ENCODE results near the gene RMRP.
"Not testable (repeated sequence)": the region's sequence is repeated elsewhere in the genome, so short reads cannot be mapped to it uniquely, and the experiment has no call there.

The RMRP gene

GRCh38 chr9:35616681-35617459 lies 40.9 kb downstream of the RMRP start:
- no peaks in the 10 kb centered on the region for H3K36me3 ChIP-seq (ENCODE audit: control insufficient read depth, insufficient read depth, low read length)
- peak; percentile 53 to 72 (median 68) for DNase-seq
- H3K27me3 ChIP-seq (replicated peaks; ENCODE audit: control insufficient read depth, insufficient read depth, low read length, poor library complexity, severe bottlenecking), result no peaks in the 10 kb centered on the region
- peak overlapping the region; percentile 44 for H3K27ac ChIP-seq (ENCODE audit: insufficient read depth, low read length, poor library complexity, severe bottlenecking)
- peak overlapping the region; percentile 60 for H3K4me3 ChIP-seq (ENCODE audit: insufficient read depth, low read depth, low read length, poor library complexity, severe bottlenecking)
- peaks cover 26% of the 10 kb centered on the region for H3K4me1 ChIP-seq (ENCODE audit: control insufficient read depth, insufficient read depth, low read length, poor library complexity, severe bottlenecking)
- no peaks in the 10 kb centered on the region for H3K9me3 ChIP-seq (ENCODE audit: control insufficient read depth, low read length)

- peak overlapping the region; percentile 60 for H3K4me3 ChIP-seq (ENCODE audit: insufficient read depth, low read depth, low read length, poor library complexity, severe bottlenecking)
- H3K36me3 ChIP-seq (ENCODE audit: control insufficient read depth, insufficient read depth, low read length), result no peaks in the 10 kb centered on the region
- H3K27ac ChIP-seq (ENCODE audit: insufficient read depth, low read length, poor library complexity, severe bottlenecking), result peak overlapping the region; percentile 44
- H3K27me3 ChIP-seq (replicated peaks; ENCODE audit: control insufficient read depth, insufficient read depth, low read length, poor library complexity, severe bottlenecking), result no peaks in the 10 kb centered on the region
- H3K9me3 ChIP-seq (ENCODE audit: control insufficient read depth, low read length), result no peaks in the 10 kb centered on the region
- DNase-seq, result no peak
- peaks cover 26% of the 10 kb centered on the region for H3K4me1 ChIP-seq (ENCODE audit: control insufficient read depth, insufficient read depth, low read length, poor library complexity, severe bottlenecking)
Observed at GRCh38 chr9:35615981-35616680, 41.7 kb downstream of the RMRP start.

DNA sequence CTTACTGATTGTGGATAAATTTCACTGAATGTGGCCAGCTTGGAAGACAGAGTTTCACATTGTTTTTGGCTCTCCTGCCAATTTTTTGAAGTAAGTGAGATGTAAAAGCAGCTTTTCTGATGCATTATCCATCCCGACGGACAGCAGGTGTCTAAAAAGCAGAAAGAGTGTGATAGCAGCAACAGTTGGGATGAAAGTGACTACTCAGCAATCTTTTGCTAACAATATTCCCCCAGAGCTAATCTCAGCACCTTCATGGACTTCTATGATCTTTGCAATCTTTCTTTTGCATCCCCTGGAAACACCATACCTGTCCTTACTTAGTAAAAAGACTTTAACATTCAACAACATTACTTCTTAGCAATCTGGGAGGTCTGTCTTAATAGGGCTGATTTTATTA lies 45.0 kb downstream of the RMRP start:
- Histone ChIP-seq H3K27ac (ENCODE audit: insufficient read depth, low read length, poor library complexity, severe bottlenecking) (no peak overlapping the region), H3K27me3 (replicated peaks; ENCODE audit: control insufficient read depth, insufficient read depth, low read length, poor library complexity, severe bottlenecking) (no peaks in the 10 kb centered on the region), H3K9me3 (ENCODE audit: control insufficient read depth, low read length) (no peaks in the 10 kb centered on the region), H3K4me3 (ENCODE audit: insufficient read depth, low read depth, low read length, poor library complexity, severe bottlenecking) (no peak overlapping the region), H3K36me3 (ENCODE audit: control insufficient read depth, insufficient read depth, low read length) (peaks cover 22% of the 10 kb centered on the region), H3K4me1 (ENCODE audit: control insufficient read depth, insufficient read depth, low read length, poor library complexity, severe bottlenecking) (peaks cover 15% of the 10 kb centered on the region)
- no peak for DNase-seq

GRCh38 chr9:35612066-35612465 lies 45.8 kb downstream of the RMRP start:
- not testable (repeated sequence) for H3K4me3 ChIP-seq (ENCODE audit: insufficient read depth, low read depth, low read length, poor library complexity, severe bottlenecking); DNase-seq; H3K27me3 ChIP-seq (replicated peaks; ENCODE audit: control insufficient read depth, insufficient read depth, low read length, poor library complexity, severe bottlenecking); H3K27ac ChIP-seq (ENCODE audit: insufficient read depth, low read length, poor library complexity, severe bottlenecking); H3K4me1 ChIP-seq (ENCODE audit: control insufficient read depth, insufficient read depth, low read length, poor library complexity, severe bottlenecking); H3K9me3 ChIP-seq (ENCODE audit: control insufficient read depth, low read length)
- H3K36me3 ChIP-seq (ENCODE audit: control insufficient read depth, insufficient read depth, low read length), result peaks cover 23% of the 10 kb centered on the region

GRCh38 chr9:35611230-35611797 lies 46.5 kb downstream of the RMRP start:
- peak in 2 of 3 donors; percentile 22 to 27 for DNase-seq
- Histone ChIP-seq H3K4me1 (ENCODE audit: control insufficient read depth, insufficient read depth, low read length, poor library complexity, severe bottlenecking) (peaks cover 6% of the 10 kb centered on the region), H3K27ac (ENCODE audit: insufficient read depth, low read length, poor library complexity, severe bottlenecking) (no peak overlapping the region), H3K27me3 (replicated peaks; ENCODE audit: control insufficient read depth, insufficient read depth, low read length, poor library complexity, severe bottlenecking) (no peaks in the 10 kb centered on the region), H3K36me3 (ENCODE audit: control insufficient read depth, insufficient read depth, low read length) (peaks cover 23% of the 10 kb centered on the region), H3K9me3 (ENCODE audit: control insufficient read depth, low read length) (no peaks in the 10 kb centered on the region), H3K4me3 (ENCODE audit: insufficient read depth, low read depth, low read length, poor library complexity, severe bottlenecking) (no peak overlapping the region)

DNA sequence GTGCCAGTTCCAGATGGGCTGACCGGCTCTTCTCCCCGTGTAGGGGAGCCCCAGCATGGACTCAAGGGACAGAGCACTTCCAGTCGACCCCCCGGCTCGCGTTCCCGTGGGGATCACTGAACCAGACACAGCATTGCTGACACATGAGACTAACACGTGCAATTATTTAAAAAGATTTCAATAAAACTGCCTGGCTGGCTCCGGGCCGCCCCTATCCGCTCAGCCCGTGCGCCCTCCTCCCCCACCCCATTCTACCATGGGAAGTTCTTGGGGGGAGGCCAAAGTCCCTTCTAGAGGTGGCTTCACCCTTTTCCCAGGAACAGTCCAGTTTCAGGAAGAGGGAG lies 48.0 kb downstream of the RMRP start:
- H3K9me3 ChIP-seq (ENCODE audit: control insufficient read depth, low read length), result no peaks in the 10 kb centered on the region
- no peak overlapping the region for H3K4me3 ChIP-seq (ENCODE audit: insufficient read depth, low read depth, low read length, poor library complexity, severe bottlenecking)
- DNase-seq, result no peak
- H3K4me1 ChIP-seq (ENCODE audit: control insufficient read depth, insufficient read depth, low read length, poor library complexity, severe bottlenecking), result peaks cover 14% of the 10 kb centered on the region
- no peak overlapping the region for H3K27ac ChIP-seq (ENCODE audit: insufficient read depth, low read length, poor library complexity, severe bottlenecking)
- no peaks in the 10 kb centered on the region for H3K27me3 ChIP-seq (replicated peaks; ENCODE audit: control insufficient read depth, insufficient read depth, low read length, poor library complexity, severe bottlenecking)
- peaks cover 23% of the 10 kb centered on the region for H3K36me3 ChIP-seq (ENCODE audit: control insufficient read depth, insufficient read depth, low read length)

GRCh38 chr9:35609001-35609819 lies 48.6 kb downstream of the RMRP start:
- Histone ChIP-seq H3K4me1 (ENCODE audit: control insufficient read depth, insufficient read depth, low read length, poor library complexity, severe bottlenecking) (peaks cover 20% of the 10 kb centered on the region), H3K36me3 (ENCODE audit: control insufficient read depth, insufficient read depth, low read length) (peaks cover 23% of the 10 kb centered on the region), H3K27ac (ENCODE audit: insufficient read depth, low read length, poor library complexity, severe bottlenecking) (no peak overlapping the region), H3K9me3 (ENCODE audit: control insufficient read depth, low read length) (no peaks in the 10 kb centered on the region), H3K27me3 (replicated peaks; ENCODE audit: control insufficient read depth, insufficient read depth, low read length, poor library complexity, severe bottlenecking) (no peaks in the 10 kb centered on the region), H3K4me3 (ENCODE audit: insufficient read depth, low read depth, low read length, poor library complexity, severe bottlenecking) (no peak overlapping the region)
- DNase-seq, result no peak

GRCh38 chr9:35608221-35608620 lies 49.6 kb downstream of the RMRP start:
- H3K36me3 ChIP-seq (ENCODE audit: control insufficient read depth, insufficient read depth, low read length), result peaks cover 23% of the 10 kb centered on the region
- peaks cover 20% of the 10 kb centered on the region for H3K4me1 ChIP-seq (ENCODE audit: control insufficient read depth, insufficient read depth, low read length, poor library complexity, severe bottlenecking)
- no peaks in the 10 kb centered on the region for H3K9me3 ChIP-seq (ENCODE audit: control insufficient read depth, low read length)
- H3K27ac ChIP-seq (ENCODE audit: insufficient read depth, low read length, poor library complexity, severe bottlenecking), result no peak overlapping the region
- no peaks in the 10 kb centered on the region for H3K27me3 ChIP-seq (replicated peaks; ENCODE audit: control insufficient read depth, insufficient read depth, low read length, poor library complexity, severe bottlenecking)
- H3K4me3 ChIP-seq (ENCODE audit: insufficient read depth, low read depth, low read length, poor library complexity, severe bottlenecking), result no peak overlapping the region
- no peak for DNase-seq

All from effector memory CD4-positive, alpha-beta T cell (primary cell).